ENCODE measurements around the gene SPATA7. TPM values are rescaled to one million over a fixed set of nuclear protein-coding genes. Genes with fewer than 3 reads are reported as not detected.

The SPATA7 gene
- total and polyA plus RNA-seq, 2 of the 4 experiments (the other 2 are of a cell fraction) = 6.6 to 10.0 TPM

DNA sequence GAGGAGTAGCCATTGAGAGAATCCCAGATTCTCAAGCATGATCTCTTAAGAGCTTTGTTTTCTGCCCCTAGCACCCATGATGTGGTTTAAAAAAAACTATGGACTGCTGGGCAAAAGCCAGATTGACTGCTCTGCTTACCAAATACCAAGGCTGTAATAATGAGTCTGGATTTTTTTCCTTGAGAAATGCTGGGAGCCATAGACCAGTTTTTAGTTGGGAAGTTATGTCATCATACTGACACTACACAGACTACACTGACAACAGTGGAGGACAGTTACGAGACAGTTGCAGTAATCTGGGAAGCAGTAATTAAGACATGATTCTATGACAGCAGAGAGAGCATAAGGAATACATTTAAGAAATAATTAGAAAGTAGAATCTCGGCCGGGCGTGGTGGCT is 35.8 kb downstream of the SPATA7 start:
- peaks cover 14% of the 10 kb centered on the region for H3K36me3 ChIP-seq (ENCODE audit: control insufficient read depth, insufficient read depth, low read length)
- H2AK5ac ChIP-seq (ENCODE audit: low read depth, low read length) = no peak overlapping the region
- no peak overlapping the region for H2AK9ac ChIP-seq (replicated peaks; ENCODE audit: low read depth, low read length, poor library complexity)
- dilution Hi-C loops (cut with HindIII; ENCODE audit: low sequenced_read_pairs, unreplicated experiment) (no loop called here), intact Hi-C loops (cut with micrococcal nuclease) (loop anchor here (2.0 kb wide), 1 partner anchor 26 kb away; no protein-coding TSS in a partner anchor), in situ Hi-C loops (cut with MboI; ENCODE audit: low sequenced_read_pairs) (no loop called here)
- H3K14ac ChIP-seq (replicated peaks; ENCODE audit: low read depth, low read length) = 0 out of 2 replicates have a peak overlapping the region, but pooled peaks have one; percentile 63
- BruUV-seq (replicated peaks) = no TSS peak
- H4K5ac ChIP-seq (ENCODE audit: low read depth, low read length) = no peak overlapping the region
- H3K79me1 ChIP-seq (ENCODE audit: low read depth in 1 of 2, low read length in 2 of 2) = peaks cover 0 to 5% of the 10 kb centered on the region in 2 experiments; a peak in 2 of 4 replicates
- WGBS, 2 experiments (ENCODE audit: extremely low coverage in 2 of 2, insufficient read length in 1 of 2) = no CpG with 5 or more reads among the region's 4 CpGs
- no peaks in the 10 kb centered on the region for H4K20me1 ChIP-seq (ENCODE audit: insufficient read depth, low read length)
- H3K18ac ChIP-seq (ENCODE audit: low read depth, low read length) = no peak overlapping the region
- H3K27me3 ChIP-seq (ENCODE audit: control insufficient read depth, insufficient read depth, low read length) = no peaks in the 10 kb centered on the region
- no peak overlapping the region for H3K23ac ChIP-seq (ENCODE audit: low read depth, low read length)
- no peak overlapping the region for H2BK120ac ChIP-seq (ENCODE audit: low read depth, low read length)
- 0 out of 4 replicates have a peak overlapping the region, but pooled peaks of 1 of the 2 experiments have one; percentile 10 for H4K8ac ChIP-seq (ENCODE audit: low read depth in 2 of 2, low read length in 2 of 2)
- H2BK20ac ChIP-seq (ENCODE audit: low read depth, low read length) = no peak overlapping the region
- no peak overlapping the region for H2BK15ac ChIP-seq (ENCODE audit: low read depth, low read length)
- no peak overlapping the region for H2BK5ac ChIP-seq (ENCODE audit: low read depth, low read length, poor library complexity, severe bottlenecking)
- H3K4me1 ChIP-seq (ENCODE audit: control insufficient read depth, insufficient read depth, low read length) = peaks cover 1% of the 10 kb centered on the region; the same call in 1 of the 2 replicates
- CTCF ChIA-PET = interaction anchor here (0.5 kb wide), 1 partner anchor 469 kb away, joined by 3 read pairs; no protein-coding TSS in a partner anchor
- no peak overlapping the region for H4K91ac ChIP-seq (ENCODE audit: insufficient read depth, low read depth, low read length)
- H3K4ac ChIP-seq (ENCODE audit: low read depth, low read length) = no peak overlapping the region
- H3K4me3 ChIP-seq (ENCODE audit: insufficient read depth, low read depth, low read length) = no peak overlapping the region
- H3K9ac ChIP-seq (ENCODE audit: low read depth, low read length) = no peak overlapping the region
- peak; percentile 32 for DNase-seq
- H2AFZ ChIP-seq (replicated peaks; ENCODE audit: low read length, poor library complexity) = no peak overlapping the region
- POLR2A ChIA-PET (ENCODE audit: unreplicated experiment) = no interaction called here
- peaks cover 2% of the 10 kb centered on the region; the same call in 1 of the 2 replicates for H3K9me1 ChIP-seq (ENCODE audit: insufficient read depth, low read length)
- peak; percentile 22 for ATAC-seq (ENCODE audit: low read depth)
- peaks cover 10% of the 10 kb centered on the region for H3K9me3 ChIP-seq (ENCODE audit: control insufficient read depth, insufficient read depth, low read length)
- H3K56ac ChIP-seq (ENCODE audit: extremely low read depth, insufficient read depth, low read length) = no peak overlapping the region
- no peak overlapping the region for H3K4me2 ChIP-seq (ENCODE audit: low read depth, low read length)
- TF ChIP-seq RAD21 (IDR thresholded peaks at IDR 0.05; ENCODE audit: low read length) = no peak
- TF ChIP-seq, protein P1, sequence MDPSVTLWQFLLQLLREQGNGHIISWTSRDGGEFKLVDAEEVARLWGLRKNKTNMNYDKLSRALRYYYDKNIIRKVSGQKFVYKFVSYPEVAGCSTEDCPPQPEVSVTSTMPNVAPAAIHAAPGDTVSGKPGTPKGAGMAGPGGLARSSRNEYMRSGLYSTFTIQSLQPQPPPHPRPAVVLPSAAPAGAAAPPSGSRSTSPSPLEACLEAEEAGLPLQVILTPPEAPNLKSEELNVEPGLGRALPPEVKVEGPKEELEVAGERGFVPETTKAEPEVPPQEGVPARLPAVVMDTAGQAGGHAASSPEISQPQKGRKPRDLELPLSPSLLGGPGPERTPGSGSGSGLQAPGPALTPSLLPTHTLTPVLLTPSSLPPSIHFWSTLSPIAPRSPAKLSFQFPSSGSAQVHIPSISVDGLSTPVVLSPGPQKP (IDR thresholded peaks at IDR 0.05; ENCODE audit: borderline replicate concordance, low read depth, low read length) = no peak
- TF ChIP-seq CHD1 (IDR thresholded peaks at IDR 0.05; ENCODE audit: low read depth, low read length) = no peak
- no peak for TF ChIP-seq POLR2A (IDR thresholded peaks at IDR 0.05; ENCODE audit: low read depth, low read length)
- no peak for TF ChIP-seq BHLHE40 (IDR thresholded peaks at IDR 0.05; ENCODE audit: low read depth, low read length)
- TF ChIP-seq, protein P2, sequence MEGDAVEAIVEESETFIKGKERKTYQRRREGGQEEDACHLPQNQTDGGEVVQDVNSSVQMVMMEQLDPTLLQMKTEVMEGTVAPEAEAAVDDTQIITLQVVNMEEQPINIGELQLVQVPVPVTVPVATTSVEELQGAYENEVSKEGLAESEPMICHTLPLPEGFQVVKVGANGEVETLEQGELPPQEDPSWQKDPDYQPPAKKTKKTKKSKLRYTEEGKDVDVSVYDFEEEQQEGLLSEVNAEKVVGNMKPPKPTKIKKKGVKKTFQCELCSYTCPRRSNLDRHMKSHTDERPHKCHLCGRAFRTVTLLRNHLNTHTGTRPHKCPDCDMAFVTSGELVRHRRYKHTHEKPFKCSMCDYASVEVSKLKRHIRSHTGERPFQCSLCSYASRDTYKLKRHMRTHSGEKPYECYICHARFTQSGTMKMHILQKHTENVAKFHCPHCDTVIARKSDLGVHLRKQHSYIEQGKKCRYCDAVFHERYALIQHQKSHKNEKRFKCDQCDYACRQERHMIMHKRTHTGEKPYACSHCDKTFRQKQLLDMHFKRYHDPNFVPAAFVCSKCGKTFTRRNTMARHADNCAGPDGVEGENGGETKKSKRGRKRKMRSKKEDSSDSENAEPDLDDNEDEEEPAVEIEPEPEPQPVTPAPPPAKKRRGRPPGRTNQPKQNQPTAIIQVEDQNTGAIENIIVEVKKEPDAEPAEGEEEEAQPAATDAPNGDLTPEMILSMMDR (conservative IDR thresholded peaks at IDR 0.05; ENCODE audit: low read depth, low read length) = no peak
- TF ChIP-seq SMC3 (IDR thresholded peaks at IDR 0.05; ENCODE audit: low read depth, low read length) = no peak
- no peak for TF ChIP-seq MXI1 (IDR thresholded peaks at IDR 0.05; ENCODE audit: borderline replicate concordance, low read depth, low read length)
- TF ChIP-seq FOS (IDR thresholded peaks at IDR 0.05; ENCODE audit: low read depth, low read length) = no peak
- TF ChIP-seq NFE2L2 (IDR thresholded peaks at IDR 0.05; ENCODE audit: low read depth, low read length) = no peak
- H3K27ac ChIP-seq (ENCODE audit: insufficient read depth, low read length) = no peak overlapping the region
